Psoas muscle (tissue), 8 donors: ENCODE data around the gene PER2. TPM values are rescaled to one million over a fixed set of nuclear protein-coding genes. Genes with fewer than 3 reads are reported as not detected.
"Not testable (repeated sequence)": the region's sequence is repeated elsewhere in the genome, so short reads cannot be mapped to it uniquely, and the experiment has no call there.

Experiments used
- ATAC-seq, 4 donors: fragments of 200-7000 bp; cut with Tn5 transposase; one replicate each; pipeline ENCODE4 v1.9.1; 2020; ENCODE audit warnings: moderate library complexity in 3 of 4, mild to moderate bottlenecking in 2 of 4
- DNase-seq, 2 donors: peaks; one replicate each; pipeline ENCODE4 v3.0.0-alpha.2; 2020
- H3K27ac ChIP-seq: fragments of 200-600 bp; one replicate; pipeline ENCODE4 v1.8.0; 2022
- H3K27me3 ChIP-seq, 3 donors: fragments of 200-600 bp in 1 of 3; one replicate each; pipeline versions ENCODE4 v1.6.1 to v1.8.0; 2013 to 2022; ENCODE audit warnings: low read length in 2 of 3, mild to moderate bottlenecking in 2 of 3, moderate library complexity in 1 of 3; ENCODE audit not compliant: insufficient read depth in 3 of 3
- H3K36me3 ChIP-seq, 2 donors: fragments of 200-600 bp in 1 of 2; one replicate each; pipeline versions ENCODE4 v1.6.1 to v1.8.0; 2013 to 2022; ENCODE audit warnings: low read depth in 1 of 2, mild to moderate bottlenecking in 1 of 2, moderate library complexity in 1 of 2; ENCODE audit not compliant: insufficient read depth in 1 of 2
- H3K4me1 ChIP-seq: fragments of 200-600 bp; one replicate; pipeline ENCODE4 v1.8.0; 2022
- H3K4me3 ChIP-seq: fragments of 200-600 bp; one replicate; pipeline ENCODE4 v1.8.0; 2022; ENCODE audit warnings: mild to moderate bottlenecking
- H3K9me3 ChIP-seq: fragments of 200-600 bp; one replicate; pipeline ENCODE4 v1.8.0; 2022
- WGBS, 3 donors: extraction: QIAGEN DNeasy Blood & Tissue Kit; methylation state at CpG; one replicate each; pipeline versions ENCODE4 v1.1.6 to v1.1.7; 2013; 5-methylcytosine and 5-hydroxymethylcytosine counted together
- intact Hi-C, 2 donors: fragments of 100-400 bp; cut with DNase I; formaldehyde crosslinking; loops; one replicate each; pipeline versions ENCODE4 v1.11.0 to v1.14.2; 2022
- polyA plus RNA-seq, 3 donors: library from polyadenylated mRNA; stranded (reverse); fragments of 200-250 nt; gene quantifications; one replicate each; pipeline ENCODE4 v1.2.3, GENCODE V29; 2013
- total RNA-seq, 4 donors: library from RNA; stranded (reverse); fragmentation: NEBNext Ultra II Directional in 2 of 4; extraction: Animal tissue kit (Norgen Biotek cat#: 25700) in 2 of 4; gene quantifications; one replicate each; pipeline versions ENCODE4 v1.2.1 to v1.2.4, GENCODE V29; 2021 to 2023
- TF ChIP-seq, protein P1 (sequence below): fragments of 200-600 bp; IDR thresholded peaks from one replicate; pipeline ENCODE4 v1.8.0; 2022; ENCODE audit warnings: antibody characterized with exemption
- donor health status: healthy with polysubstance abuse.
- donor health status: DM: no; HTN: no; CAD: no; lungs with moderate emphysema.
- donor health status: Bipolar disorder and iron deficiency.
- donor health status: healthy.
- donor health status: DM: yes; HTN: yes; CAD: no.
- donor health status: DM: no; HTN: no; CAD: no.
- donor health status: DM: no; HTN: no; CAD: no.
- donor health status: DM: yes; HTN: yes; CAD: no.

The PER2 gene
- total and polyA plus RNA-seq, 7 donors: 1.9 to 20.7 (median 7.8) TPM

DNA sequence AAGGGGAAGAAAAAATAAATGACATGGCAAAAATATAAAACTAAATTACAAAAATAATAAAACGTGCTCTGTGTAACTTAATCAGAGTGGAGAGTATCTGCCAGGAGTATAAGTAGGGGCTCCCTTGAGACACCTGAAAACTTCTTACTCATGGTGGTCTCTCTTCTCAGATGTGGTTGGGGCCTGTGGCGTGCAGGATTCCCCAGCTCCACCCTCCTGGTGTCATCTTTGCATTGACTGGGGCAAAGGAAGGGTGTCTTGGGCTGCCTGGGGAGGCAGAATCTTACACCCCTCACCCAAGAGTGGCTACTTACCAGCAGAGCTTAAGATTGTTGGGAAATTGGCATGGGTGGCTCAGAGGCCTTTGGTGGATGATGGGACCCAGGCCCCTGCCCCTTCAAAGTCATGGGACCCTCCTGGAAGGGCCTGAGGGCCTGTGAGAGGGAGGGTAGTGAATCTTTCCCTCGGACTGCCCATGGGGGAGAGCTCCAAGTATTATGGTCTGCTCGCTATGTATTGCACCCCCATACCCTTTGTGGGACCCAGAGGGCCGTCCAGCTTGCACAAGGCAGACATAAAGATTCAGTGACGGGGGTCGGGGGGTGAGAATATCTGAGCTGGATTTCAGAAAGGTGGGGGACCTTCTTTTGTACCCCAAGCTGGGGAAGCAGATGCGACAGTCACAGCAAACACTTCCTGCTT, 25.0 kb upstream of the PER2 start:
- 90 to 93% (median 91%) methylated on average over 8 of the region's 8 CpGs for WGBS, 3 donors
- intact Hi-C loops: no loop called here
- H3K36me3 ChIP-seq: no peaks in the 10 kb centered on the region
- no peaks in the 10 kb centered on the region for H3K4me1 ChIP-seq
- no peak overlapping the region for H3K4me3 ChIP-seq
- H3K9me3 ChIP-seq: no peaks in the 10 kb centered on the region
- DNase-seq (no peak), ATAC-seq (no peak)
- H3K27me3 ChIP-seq: no peaks in the 10 kb centered on the region
- TF ChIP-seq, protein P1, sequence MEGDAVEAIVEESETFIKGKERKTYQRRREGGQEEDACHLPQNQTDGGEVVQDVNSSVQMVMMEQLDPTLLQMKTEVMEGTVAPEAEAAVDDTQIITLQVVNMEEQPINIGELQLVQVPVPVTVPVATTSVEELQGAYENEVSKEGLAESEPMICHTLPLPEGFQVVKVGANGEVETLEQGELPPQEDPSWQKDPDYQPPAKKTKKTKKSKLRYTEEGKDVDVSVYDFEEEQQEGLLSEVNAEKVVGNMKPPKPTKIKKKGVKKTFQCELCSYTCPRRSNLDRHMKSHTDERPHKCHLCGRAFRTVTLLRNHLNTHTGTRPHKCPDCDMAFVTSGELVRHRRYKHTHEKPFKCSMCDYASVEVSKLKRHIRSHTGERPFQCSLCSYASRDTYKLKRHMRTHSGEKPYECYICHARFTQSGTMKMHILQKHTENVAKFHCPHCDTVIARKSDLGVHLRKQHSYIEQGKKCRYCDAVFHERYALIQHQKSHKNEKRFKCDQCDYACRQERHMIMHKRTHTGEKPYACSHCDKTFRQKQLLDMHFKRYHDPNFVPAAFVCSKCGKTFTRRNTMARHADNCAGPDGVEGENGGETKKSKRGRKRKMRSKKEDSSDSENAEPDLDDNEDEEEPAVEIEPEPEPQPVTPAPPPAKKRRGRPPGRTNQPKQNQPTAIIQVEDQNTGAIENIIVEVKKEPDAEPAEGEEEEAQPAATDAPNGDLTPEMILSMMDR: no peak
- no peak overlapping the region for H3K27ac ChIP-seq

DNA sequence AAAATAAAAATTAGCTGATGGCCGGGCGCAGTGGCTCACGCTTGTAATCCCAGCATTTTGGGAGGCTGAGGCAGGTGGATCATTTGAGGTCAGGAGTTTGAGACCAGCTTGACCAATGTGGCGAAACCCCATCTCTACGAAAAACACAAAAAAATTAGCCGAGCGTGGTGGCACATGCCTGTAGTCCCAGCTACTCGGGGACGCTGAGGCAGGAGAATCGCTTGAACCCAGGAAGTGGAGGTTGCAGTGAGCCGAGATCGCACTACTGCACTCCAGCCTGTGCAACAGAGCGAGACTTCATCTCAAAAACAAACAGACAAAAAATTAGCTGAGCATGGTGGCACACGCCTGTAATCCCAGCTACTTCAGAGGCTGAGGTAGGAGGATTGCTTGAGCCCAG, 22.3 kb upstream of the PER2 start:
- DNase-seq, ATAC-seq: not testable (repeated sequence)

DNA sequence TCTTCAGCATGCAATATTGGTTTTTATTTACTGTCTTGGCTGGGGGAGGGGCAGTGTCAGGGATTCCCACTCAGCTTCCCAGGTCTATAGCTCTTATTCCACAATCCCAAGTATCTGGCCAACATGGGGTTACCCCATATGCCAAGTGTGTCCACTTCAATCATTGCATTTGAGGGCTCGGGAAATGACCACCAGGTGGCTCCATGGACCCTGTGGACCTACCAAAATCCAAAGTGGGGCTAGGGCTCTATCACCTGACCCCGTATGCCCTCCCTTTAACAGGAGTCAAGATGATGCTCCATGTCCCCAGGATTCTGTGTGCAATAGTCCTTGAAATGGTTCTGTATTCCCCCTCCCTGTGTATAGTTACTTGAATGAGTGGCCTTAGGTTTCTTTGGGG, 19.8 kb upstream of the PER2 start:
- DNase-seq (no peak), ATAC-seq (peak; percentile 64 to 76 (median 73))
- no peaks in the 10 kb centered on the region for H3K9me3 ChIP-seq
- WGBS, 3 donors: 54 to 80% (median 58%) methylated on average over 2 of the region's 2 CpGs
- H3K27ac ChIP-seq: no peak overlapping the region
- no peak overlapping the region for H3K4me3 ChIP-seq
- no peaks in the 10 kb centered on the region for H3K36me3 ChIP-seq
- intact Hi-C loops: loop anchor here in 1 of 2 donors (2.0 kb wide), 1 partner anchor 31 kb away; no protein-coding TSS in a partner anchor
- no peaks in the 10 kb centered on the region for H3K27me3 ChIP-seq
- TF ChIP-seq, protein P1: peak; percentile 54
- no peaks in the 10 kb centered on the region for H3K4me1 ChIP-seq

More for the DNA sequence above, 22.3 kb upstream of the PER2 start:
- H3K27me3 ChIP-seq, H3K27ac ChIP-seq, H3K36me3 ChIP-seq, H3K4me3 ChIP-seq, H3K9me3 ChIP-seq, H3K4me1 ChIP-seq, intact Hi-C loops: not testable (repeated sequence)
- WGBS, 3 donors: 89 to 91% (median 89%) methylated on average over 14 of the region's 14 CpGs

DNA sequence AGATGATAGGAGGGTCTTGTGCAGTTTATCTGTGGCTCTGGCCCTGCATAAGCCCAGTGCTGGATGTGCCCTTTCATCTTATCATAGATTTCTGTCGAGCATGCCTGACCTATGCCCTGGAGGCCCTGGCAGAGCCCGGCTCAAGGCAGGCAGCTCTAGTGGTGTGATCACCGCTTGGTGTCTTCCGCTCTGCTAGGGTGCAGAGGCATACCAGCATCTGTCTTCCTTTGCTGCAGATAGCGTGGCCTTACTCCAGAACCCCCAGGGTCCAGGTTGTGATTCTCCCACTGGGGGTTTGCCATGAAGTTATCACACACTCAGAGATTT, 18.2 kb upstream of the PER2 start:
- Histone ChIP-seq H3K9me3 (no peaks in the 10 kb centered on the region), H3K27me3 (no peaks in the 10 kb centered on the region), H3K36me3 (no peaks in the 10 kb centered on the region), H3K4me3 (no peak overlapping the region), H3K4me1 (no peaks in the 10 kb centered on the region), H3K27ac (no peak overlapping the region)
- TF ChIP-seq, protein P1: no peak
- no peak for DNase-seq
- 70 to 92% (median 79%) methylated on average over 5 of the region's 5 CpGs for WGBS, 3 donors
- intact Hi-C loops: no loop called here
- ATAC-seq: no peak

DNA sequence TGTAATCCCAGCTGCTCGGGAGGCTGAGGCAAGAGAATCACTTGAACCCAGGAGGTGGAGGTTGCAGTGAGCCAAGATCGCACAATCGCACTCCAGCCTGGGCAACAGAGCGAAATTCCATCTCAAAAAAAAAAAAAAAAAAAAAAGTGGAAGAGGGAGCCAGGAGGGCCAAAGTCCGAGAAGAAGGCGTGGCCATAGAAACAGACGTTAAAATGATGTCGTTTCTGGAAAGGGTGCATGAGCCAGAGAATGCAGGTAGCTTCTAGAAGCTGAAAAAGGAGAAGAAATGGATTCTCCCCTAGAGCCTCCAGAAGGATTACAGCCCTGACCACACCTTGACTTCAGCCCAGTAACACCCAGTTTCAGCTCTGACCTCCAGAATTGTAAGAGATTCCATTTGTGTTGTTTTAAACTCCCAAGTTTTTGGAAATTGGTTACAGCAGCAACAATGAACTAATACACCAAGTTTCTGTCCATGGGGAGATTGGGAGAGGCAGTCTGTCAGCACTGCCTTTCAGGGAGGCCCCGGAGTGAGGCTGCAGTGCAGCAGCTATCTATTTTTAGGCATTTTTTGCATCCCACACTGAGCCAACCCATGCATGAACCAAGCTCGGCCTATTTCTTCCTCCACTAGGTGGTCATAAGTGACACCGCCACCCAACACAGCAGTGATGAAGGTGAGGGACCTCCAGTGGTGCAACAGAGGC, 17.7 kb upstream of the PER2 start:
- H3K27ac ChIP-seq: no peak overlapping the region
- H3K9me3 ChIP-seq: no peaks in the 10 kb centered on the region
- no peak overlapping the region for H3K4me3 ChIP-seq
- H3K4me1 ChIP-seq: no peaks in the 10 kb centered on the region
- ATAC-seq: no peak
- 86 to 94% (median 88%) methylated on average over 11 of the region's 11 CpGs for WGBS, 3 donors
- intact Hi-C loops: no loop called here
- TF ChIP-seq, protein P1: no peak
- no peaks in the 10 kb centered on the region for H3K27me3 ChIP-seq
- no peak for DNase-seq
- H3K36me3 ChIP-seq: no peaks in the 10 kb centered on the region
